Measurements from ENCODE around the gene ACAD10. TPM values are rescaled to one million over a fixed set of nuclear protein-coding genes. Genes with fewer than 3 reads are reported as not detected.
"Not testable (repeated sequence)": the region's sequence is repeated elsewhere in the genome, so short reads cannot be mapped to it uniquely, and the experiment has no call there.

ACAD10 gene
- total RNA-seq, 1 donor from 2014 or later: 32.6 TPM

DNA sequence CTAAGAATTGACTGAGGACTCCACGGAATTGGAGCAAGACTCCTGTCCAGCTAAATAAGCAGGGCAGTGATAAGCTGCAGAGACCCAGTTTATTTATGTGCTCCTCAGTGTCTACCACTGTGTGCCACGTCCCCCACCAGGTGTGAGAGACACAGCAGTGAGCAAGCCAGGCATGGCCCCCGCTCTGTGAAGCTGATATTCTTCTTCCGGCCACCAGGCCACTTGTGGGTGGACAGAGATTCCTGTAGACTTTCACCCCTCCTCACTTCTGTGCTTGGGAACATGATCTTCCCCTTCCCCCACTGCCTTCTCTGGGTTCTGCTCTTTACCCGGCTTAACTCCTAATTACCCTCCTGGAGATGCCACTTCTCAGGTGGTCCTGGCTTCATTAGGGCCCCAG, 21.4 kb upstream of the ACAD10 start:
- no peaks in the 10 kb centered on the region for H3K9me3 Mint-ChIP-seq
- intact Hi-C loops (cut with micrococcal nuclease): no loop called here
- no peaks in the 10 kb centered on the region for H3K27me3 Mint-ChIP-seq (ENCODE audit: low read depth)
- H3K4me1 Mint-ChIP-seq (ENCODE audit: low read depth): no peaks in the 10 kb centered on the region
- H3K27ac Mint-ChIP-seq: no peak overlapping the region
- no peak for DNase-seq (ENCODE audit: low spot score)
- no peak overlapping the region for H3K4me3 Mint-ChIP-seq (ENCODE audit: low read depth)
- H3K36me3 Mint-ChIP-seq (ENCODE audit: low read depth): peaks cover 55% of the 10 kb centered on the region

DNA sequence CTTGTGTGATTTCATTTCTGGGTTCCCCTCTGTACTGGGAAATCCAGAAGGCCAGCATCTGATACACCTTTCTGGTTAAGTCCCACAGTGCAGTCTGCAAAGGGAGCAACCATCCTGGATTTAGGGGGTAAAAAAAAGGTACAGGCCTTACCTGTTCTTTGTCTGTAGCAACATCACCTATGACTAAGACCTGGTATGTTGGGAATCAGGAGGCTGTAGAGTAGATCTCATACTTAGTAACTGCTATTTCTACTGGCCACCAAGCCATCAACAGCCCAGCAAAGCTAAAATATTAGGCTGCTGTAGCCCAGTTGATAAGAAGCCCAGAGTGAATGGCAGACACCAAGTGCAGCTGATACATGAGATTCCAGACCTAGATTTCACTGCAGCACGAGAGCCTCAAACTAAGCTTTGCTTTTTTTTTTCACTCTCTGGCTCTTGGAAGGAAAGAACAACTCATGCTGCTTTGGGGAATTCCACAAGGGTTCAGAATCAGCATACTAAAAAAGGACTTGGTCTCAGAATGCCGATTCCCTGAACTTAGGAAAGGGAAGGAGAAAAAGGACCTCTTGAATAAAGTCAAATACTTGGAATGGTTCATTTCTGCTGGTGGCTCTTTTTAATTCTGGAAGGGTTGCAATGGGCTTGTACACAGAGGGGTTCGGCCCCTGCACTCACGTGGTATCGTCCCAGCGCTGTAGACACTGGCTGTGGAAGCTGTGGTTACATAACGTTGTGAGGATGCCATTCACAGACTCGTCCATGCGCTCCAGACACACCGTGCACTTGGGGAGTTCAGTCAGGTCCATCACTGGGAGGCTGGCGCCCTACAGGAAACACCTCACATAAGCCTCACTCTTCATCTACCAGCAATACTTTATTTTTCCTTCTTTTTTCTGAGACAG, 20.6 kb upstream of the ACAD10 start:
- Mint-ChIP-seq H3K36me3 (ENCODE audit: low read depth) (peaks cover 55% of the 10 kb centered on the region), H3K9me3 (no peaks in the 10 kb centered on the region), H3K4me1 (ENCODE audit: low read depth) (no peaks in the 10 kb centered on the region), H3K27ac (no peak overlapping the region), H3K27me3 (ENCODE audit: low read depth) (no peaks in the 10 kb centered on the region), H3K4me3 (ENCODE audit: low read depth) (no peak overlapping the region)
- intact Hi-C loops (cut with micrococcal nuclease): no loop called here
- DNase-seq (ENCODE audit: low spot score): no peak

DNA sequence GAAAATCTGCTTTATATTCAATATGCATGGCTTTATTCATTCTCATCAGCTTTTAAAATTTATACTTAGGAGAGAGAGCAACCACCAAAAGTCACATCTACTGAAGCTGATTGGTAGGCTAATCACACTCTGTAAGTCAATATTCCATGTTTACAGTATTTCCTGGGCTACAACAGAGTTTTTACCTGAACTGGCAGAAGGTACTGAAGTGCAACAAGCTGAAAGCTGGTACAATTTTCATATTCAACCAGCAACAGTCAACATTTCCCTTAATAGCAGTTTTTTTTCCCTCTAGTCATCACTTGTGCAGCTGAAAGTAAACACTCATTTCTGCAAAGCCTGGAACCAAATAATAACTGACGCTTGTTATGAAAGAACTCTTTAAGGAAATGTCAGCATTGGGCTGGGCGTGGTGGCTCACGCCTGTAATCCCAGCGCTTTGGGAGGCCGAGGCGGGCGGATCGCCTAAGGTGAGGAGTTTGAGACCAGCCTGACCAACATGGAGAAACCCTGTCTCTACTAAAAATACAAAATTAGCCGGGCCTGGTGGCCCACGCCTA, 13.0 kb upstream of the ACAD10 start:
- H3K9me3 Mint-ChIP-seq: no peaks in the 10 kb centered on the region
- no peak overlapping the region for H3K4me3 Mint-ChIP-seq (ENCODE audit: low read depth)
- no peak overlapping the region for H3K27ac Mint-ChIP-seq
- DNase-seq (ENCODE audit: low spot score): no peak
- no peaks in the 10 kb centered on the region for H3K27me3 Mint-ChIP-seq (ENCODE audit: low read depth)
- no peaks in the 10 kb centered on the region for H3K4me1 Mint-ChIP-seq (ENCODE audit: low read depth)
- peaks cover 45% of the 10 kb centered on the region for H3K36me3 Mint-ChIP-seq (ENCODE audit: low read depth)
- intact Hi-C loops (cut with micrococcal nuclease): no loop called here

DNA sequence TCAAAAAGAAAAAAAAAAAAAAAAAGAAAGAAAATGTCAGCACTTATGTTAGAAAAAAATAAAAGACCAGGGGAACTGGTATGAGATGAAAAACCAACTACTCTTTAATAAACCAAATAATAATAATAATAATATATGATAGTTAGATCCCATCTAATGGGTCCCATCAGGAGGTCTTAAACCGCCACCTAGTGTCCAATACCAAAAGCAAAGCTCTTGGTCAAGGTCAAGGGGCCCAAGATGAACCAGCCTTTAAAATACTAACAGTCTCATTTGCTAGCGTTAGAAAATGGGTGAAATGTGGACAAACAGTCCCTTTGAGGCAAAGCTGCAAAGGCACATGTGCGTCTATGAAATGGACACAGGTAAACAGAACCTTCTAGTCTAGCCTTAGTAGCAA, 12.3 kb upstream of the ACAD10 start:
- Mint-ChIP-seq H3K36me3 (ENCODE audit: low read depth) (peaks cover 47% of the 10 kb centered on the region), H3K27ac (no peak overlapping the region)
- intact Hi-C loops (cut with micrococcal nuclease): no loop called here

GRCh38 chr12:111677186-111677585, 8.7 kb upstream of the ACAD10 start:
- H3K27me3 Mint-ChIP-seq (ENCODE audit: low read depth): no peaks in the 10 kb centered on the region
- intact Hi-C loops (cut with micrococcal nuclease): no loop called here
- no peak for DNase-seq (ENCODE audit: low spot score)
- H3K36me3 Mint-ChIP-seq (ENCODE audit: low read depth): peaks cover 47% of the 10 kb centered on the region
- no peak overlapping the region for H3K27ac Mint-ChIP-seq
- H3K4me1 Mint-ChIP-seq (ENCODE audit: low read depth): no peaks in the 10 kb centered on the region
- H3K9me3 Mint-ChIP-seq: no peaks in the 10 kb centered on the region
- H3K4me3 Mint-ChIP-seq (ENCODE audit: low read depth): no peak overlapping the region

More for the DNA sequence above, 12.3 kb upstream of the ACAD10 start:
- Mint-ChIP-seq H3K9me3 (no peaks in the 10 kb centered on the region), H3K4me3 (ENCODE audit: low read depth) (no peak overlapping the region), H3K4me1 (ENCODE audit: low read depth) (no peaks in the 10 kb centered on the region), H3K27me3 (ENCODE audit: low read depth) (no peaks in the 10 kb centered on the region)
- DNase-seq (ENCODE audit: low spot score): no peak

DNA sequence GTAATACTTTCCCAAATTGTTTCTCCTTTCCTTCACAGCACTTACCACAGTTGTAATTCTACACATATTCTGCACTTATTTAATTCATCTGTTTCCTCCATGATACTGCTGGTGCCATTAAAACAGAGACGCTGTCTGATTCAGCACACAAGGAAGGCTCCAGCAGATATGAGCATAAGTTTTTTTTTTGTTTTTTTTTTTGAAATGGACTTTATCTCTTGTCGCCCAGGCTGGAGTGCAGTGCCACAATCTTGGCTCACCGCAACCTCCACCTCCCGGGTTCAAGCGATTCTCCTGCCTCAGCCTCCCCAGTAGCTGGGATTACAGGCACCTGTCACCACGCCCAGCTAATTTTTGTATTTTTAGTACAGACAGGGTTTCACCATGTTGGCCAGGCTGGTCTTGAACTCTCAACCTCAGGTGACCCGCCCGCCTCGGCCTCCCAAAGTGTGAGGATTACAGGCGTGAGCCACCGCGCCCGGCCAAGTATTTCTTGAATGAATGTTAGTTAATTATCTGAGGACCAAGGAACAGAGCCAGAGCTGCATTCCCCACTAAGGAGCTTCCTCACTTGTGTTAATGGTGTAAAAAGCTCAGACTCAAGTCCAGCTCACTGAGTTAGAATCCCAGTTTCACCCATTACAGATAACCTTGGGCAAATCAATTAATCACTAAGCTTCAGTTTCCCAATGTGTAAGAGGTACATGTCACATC, 1.2 kb upstream of the ACAD10 start:
- Mint-ChIP-seq H3K36me3 (ENCODE audit: low read depth) (peaks cover 28% of the 10 kb centered on the region), H3K27ac (peak overlapping the region; percentile 89), H3K4me3 (ENCODE audit: low read depth) (peak overlapping the region; percentile 95), H3K4me1 (ENCODE audit: low read depth) (peaks cover 29% of the 10 kb centered on the region)
- intact Hi-C loops (cut with micrococcal nuclease): loop anchor here (5.0 to 10.0 kb wide), 5 partner anchors 87 to 443 kb away; partner anchors contain the start of genes ATXN2, MAPKAPK5, SH2B3 and TRAFD1
- not testable (repeated sequence) for H3K9me3 Mint-ChIP-seq; H3K27me3 Mint-ChIP-seq (ENCODE audit: low read depth); DNase-seq (ENCODE audit: low spot score)

- Mint-ChIP-seq H3K4me3 (ENCODE audit: low read depth) (peak overlapping the region; percentile 95), H3K36me3 (ENCODE audit: low read depth) (peaks cover 24% of the 10 kb centered on the region), H3K9me3 (no peaks in the 10 kb centered on the region), H3K27me3 (ENCODE audit: low read depth) (no peaks in the 10 kb centered on the region), H3K27ac (peak overlapping the region; percentile 89), H3K4me1 (ENCODE audit: low read depth) (peaks cover 29% of the 10 kb centered on the region)
- no peak for DNase-seq (ENCODE audit: low spot score)
- intact Hi-C loops (cut with micrococcal nuclease): loop anchor here (5.0 to 10.0 kb wide), 5 partner anchors 88 to 442 kb away; partner anchors contain the start of genes ATXN2, MAPKAPK5, SH2B3 and TRAFD1
Observed at GRCh38 chr12:111685322-111685810, 487 bp upstream of the ACAD10 start.

GRCh38 chr12:111686574-111687105, 787 bp downstream of the ACAD10 start:
- H3K4me3 Mint-ChIP-seq (ENCODE audit: low read depth): peak overlapping the region; percentile 95
- peaks cover 29% of the 10 kb centered on the region for H3K4me1 Mint-ChIP-seq (ENCODE audit: low read depth)
- H3K36me3 Mint-ChIP-seq (ENCODE audit: low read depth): peaks cover 24% of the 10 kb centered on the region
- no peaks in the 10 kb centered on the region for H3K27me3 Mint-ChIP-seq (ENCODE audit: low read depth)
- peak overlapping the region; percentile 93 for H3K27ac Mint-ChIP-seq
- no peak for DNase-seq (ENCODE audit: low spot score)
- H3K9me3 Mint-ChIP-seq: no peaks in the 10 kb centered on the region
- intact Hi-C loops (cut with micrococcal nuclease): loop anchor here (1.0 to 10.0 kb wide), 6 partner anchors 89 to 441 kb away; partner anchors contain the start of genes ATXN2, MAPKAPK5, SH2B3 and TRAFD1

- H3K9me3 Mint-ChIP-seq: no peaks in the 10 kb centered on the region
- DNase-seq (ENCODE audit: low spot score): no peak
- intact Hi-C loops (cut with micrococcal nuclease): loop anchor here (5.0 to 10.0 kb wide), 5 partner anchors 90 to 440 kb away; partner anchors contain the start of genes ATXN2, MAPKAPK5, SH2B3 and TRAFD1
- H3K4me1 Mint-ChIP-seq (ENCODE audit: low read depth): peaks cover 29% of the 10 kb centered on the region
- peaks cover 20% of the 10 kb centered on the region for H3K36me3 Mint-ChIP-seq (ENCODE audit: low read depth)
- no peak overlapping the region for H3K27ac Mint-ChIP-seq
- no peaks in the 10 kb centered on the region for H3K27me3 Mint-ChIP-seq (ENCODE audit: low read depth)
- H3K4me3 Mint-ChIP-seq (ENCODE audit: low read depth): peak overlapping the region; percentile 95
Observed at GRCh38 chr12:111687255-111687654, 1.4 kb downstream of the ACAD10 start.

DNA sequence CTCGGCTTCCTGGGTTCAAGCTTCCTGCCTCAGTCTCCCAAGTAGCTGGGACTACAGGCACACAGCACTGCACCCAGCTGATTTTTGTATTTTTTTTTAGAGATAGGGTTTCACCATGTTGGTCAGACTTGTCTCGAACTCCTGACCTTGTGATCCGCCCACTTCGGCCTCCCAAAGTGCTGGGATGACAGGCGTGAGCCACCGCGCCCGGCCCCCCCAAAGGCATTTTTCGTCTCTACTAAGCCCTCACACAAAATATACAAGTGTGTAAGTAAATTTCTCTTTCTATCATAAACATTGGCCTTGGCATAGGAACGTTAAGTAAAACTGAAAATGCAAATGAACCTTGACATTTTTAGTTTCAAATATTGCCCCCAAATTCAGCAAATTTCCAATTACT, 2.1 kb downstream of the ACAD10 start:
- Mint-ChIP-seq H3K4me3 (ENCODE audit: low read depth) (no peak overlapping the region), H3K4me1 (ENCODE audit: low read depth) (peaks cover 29% of the 10 kb centered on the region), H3K9me3 (no peaks in the 10 kb centered on the region), H3K27ac (no peak overlapping the region), H3K27me3 (ENCODE audit: low read depth) (no peaks in the 10 kb centered on the region), H3K36me3 (ENCODE audit: low read depth) (peaks cover 14% of the 10 kb centered on the region)
- intact Hi-C loops (cut with micrococcal nuclease): loop anchor here (5.0 to 10.0 kb wide), 5 partner anchors 91 to 439 kb away; partner anchors contain the start of genes ATXN2, MAPKAPK5, SH2B3 and TRAFD1
- no peak for DNase-seq (ENCODE audit: low spot score)

DNA sequence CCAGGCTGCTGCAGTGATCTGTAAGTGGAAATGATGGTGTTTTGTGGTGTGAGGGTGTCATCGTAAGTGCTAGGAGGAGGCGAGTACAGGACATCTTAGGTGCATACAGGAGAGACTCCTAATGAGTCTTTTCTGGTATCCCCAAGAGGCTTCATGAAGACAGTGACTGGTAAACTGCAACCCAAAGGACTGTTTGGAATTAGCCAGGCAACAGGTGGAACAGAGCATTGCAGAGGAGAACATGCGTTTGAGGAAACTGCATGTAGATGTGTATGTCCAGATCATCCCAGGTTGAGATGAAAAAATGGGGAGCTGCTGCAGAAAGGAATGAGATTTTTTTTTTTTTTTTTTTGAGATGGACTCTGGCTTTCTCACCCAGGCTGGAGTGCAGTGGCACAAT, 5.4 kb downstream of the ACAD10 start:
- no peaks in the 10 kb centered on the region for H3K27me3 Mint-ChIP-seq (ENCODE audit: low read depth)
- no peak overlapping the region for H3K4me3 Mint-ChIP-seq (ENCODE audit: low read depth)
- H3K4me1 Mint-ChIP-seq (ENCODE audit: low read depth): peaks cover 12% of the 10 kb centered on the region
- no peaks in the 10 kb centered on the region for H3K9me3 Mint-ChIP-seq
- peaks cover 31% of the 10 kb centered on the region for H3K36me3 Mint-ChIP-seq (ENCODE audit: low read depth)
- no peak overlapping the region for H3K27ac Mint-ChIP-seq
- no peak for DNase-seq (ENCODE audit: low spot score)
- intact Hi-C loops (cut with micrococcal nuclease): no loop called here

DNA sequence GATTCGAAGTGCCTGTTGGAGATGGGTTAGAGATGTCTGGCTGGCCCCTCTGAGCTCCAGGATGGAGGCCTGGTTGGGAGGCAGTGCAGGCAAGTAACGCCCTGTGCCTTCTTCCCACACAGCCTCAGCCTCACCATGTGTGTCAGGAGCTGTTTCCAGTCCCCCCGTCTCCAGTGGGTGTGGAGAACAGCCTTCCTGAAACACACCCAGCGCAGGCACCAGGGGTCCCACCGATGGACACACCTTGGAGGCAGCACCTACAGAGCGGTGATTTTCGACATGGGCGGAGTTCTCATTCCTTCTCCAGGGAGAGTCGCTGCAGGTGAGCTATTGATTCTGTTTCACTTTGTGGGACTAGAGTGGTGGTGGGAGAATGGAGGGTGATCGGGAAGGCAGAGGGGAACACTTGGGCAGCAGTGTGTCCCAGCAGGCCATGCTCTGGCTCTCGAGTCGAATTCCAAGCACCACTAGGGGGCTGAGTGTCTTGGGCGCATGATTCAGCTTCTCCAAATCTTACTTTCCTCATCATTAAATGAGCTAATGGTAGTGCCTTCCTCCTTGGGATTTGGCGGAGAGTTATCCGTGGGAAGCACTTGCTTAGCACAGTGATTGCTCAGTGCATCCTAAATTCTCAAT, 6.8 kb downstream of the ACAD10 start:
- Mint-ChIP-seq H3K4me1 (ENCODE audit: low read depth) (peaks cover 2% of the 10 kb centered on the region), H3K27ac (no peak overlapping the region), H3K27me3 (ENCODE audit: low read depth) (no peaks in the 10 kb centered on the region), H3K4me3 (ENCODE audit: low read depth) (no peak overlapping the region), H3K36me3 (ENCODE audit: low read depth) (peaks cover 33% of the 10 kb centered on the region), H3K9me3 (no peaks in the 10 kb centered on the region)
- no peak for DNase-seq (ENCODE audit: low spot score)
- intact Hi-C loops (cut with micrococcal nuclease): no loop called here

Measured in activated T-helper 2 cell treated with anti-CD3 and anti-CD28 coated beads, Interferon-gamma antibody, Interleukin-2, Interleukin-4, amounts not matched to agents 10 μg/mL and 5 μg/mL and 100 μg/mL, durations not matched to agents 14 hours and 24 hours and 36 hours (primary cell).